Liver (tissue), 3 donors: ENCODE data around the gene FH.

Source experiments
- ATF3 ChIP-seq: IDR thresholded peaks from 2 replicates; pipeline ENCODE4 v1.6.1; 2016; ENCODE audit warnings: antibody characterized with exemption
- CTCF ChIP-seq: fragments of 150-350 bp; IDR thresholded peaks from 2 replicates; pipeline ENCODE4 v1.5.1; 2017; ENCODE audit warnings: improper control_type of control experiment, low read depth, low read length; ENCODE audit not compliant: missing input control
- EGR1 ChIP-seq, 2 donors: IDR thresholded peaks; 2 replicates each; pipeline ENCODE4 v1.6.1; 2016 to 2018; ENCODE audit warnings: antibody characterized with exemption in 2 of 2, low read depth in 2 of 2
- FOXA1 ChIP-seq: IDR thresholded peaks from 2 replicates; pipeline ENCODE4 v1.6.1; 2016; ENCODE audit warnings: antibody characterized with exemption
- MAX ChIP-seq: IDR thresholded peaks from 2 replicates; pipeline ENCODE4 v1.6.1; 2016; ENCODE audit warnings: antibody characterized with exemption
- RAD21 ChIP-seq, 2 donors: IDR thresholded peaks; 2 replicates each; pipeline ENCODE4 v1.6.1; 2016; ENCODE audit warnings: antibody characterized with exemption in 2 of 2, mild to moderate bottlenecking in 2 of 2
- REST ChIP-seq: IDR thresholded peaks from 2 replicates; pipeline ENCODE4 v1.6.1; 2016; ENCODE audit warnings: antibody characterized with exemption, mild to moderate bottlenecking
- RXRA ChIP-seq, 2 donors: IDR thresholded peaks; 2 replicates each; pipeline ENCODE4 v1.6.1; 2017 to 2018; ENCODE audit warnings: antibody characterized with exemption in 2 of 2, mild to moderate bottlenecking in 1 of 2
- SP1 ChIP-seq: IDR thresholded peaks from 2 replicates; pipeline ENCODE4 v1.6.1; 2018; ENCODE audit warnings: antibody characterized with exemption, mild to moderate bottlenecking
- YY1 ChIP-seq: IDR thresholded peaks from 2 replicates; pipeline ENCODE4 v1.6.1; 2016; ENCODE audit warnings: antibody characterized with exemption, mild to moderate bottlenecking
- donor health status: healthy.
- donor health status: healthy.

- TF ChIP-seq CTCF (no peak), SP1 (no peak), YY1 (no peak), EGR1 (IDR thresholded peaks at IDR 0.05; ENCODE audit: low read depth in 2 of 2) (no peak), REST (no peak), ATF3 (no peak), RXRA (IDR thresholded peaks at IDR 0.05) (no peak), FOXA1 (no peak), RAD21 (IDR thresholded peaks at IDR 0.05) (no peak), MAX (no peak)
These were observed 40.3 kb downstream of the FH start for GRCh38 chr1:241479294-241479693.
